Activated naive CD8-positive, alpha-beta T cell treated with anti-CD3 and anti-CD28 coated beads, Interleukin-2, amount 50 U/mL, for 24 hours (primary cell): ENCODE data around the gene NUAK1.

ENCODE experiments used
- ATAC-seq: fragments of 150-1000 bp; cut with Tn5 transposase; one replicate; pipeline ENCODE4 v1.10.0; 2021
- DNase-seq: peaks from one replicate; pipeline ENCODE4 v3.0.0; 2021
- H3K27ac Mint-ChIP-seq: one replicate; pipeline ENCODE4 v1.8.0; 2021; ENCODE audit warnings: mild to moderate bottlenecking, mixed read lengths
- H3K27me3 Mint-ChIP-seq: one replicate; pipeline ENCODE4 v1.8.0; 2021; ENCODE audit warnings: mixed read lengths
- H3K36me3 Mint-ChIP-seq: one replicate; pipeline ENCODE4 v1.8.0; 2021; ENCODE audit warnings: low read depth, mixed read lengths
- H3K4me1 Mint-ChIP-seq: one replicate; pipeline ENCODE4 v1.8.0; 2021; ENCODE audit warnings: mixed read lengths
- H3K4me3 Mint-ChIP-seq: one replicate; pipeline ENCODE4 v1.8.0; 2021; ENCODE audit warnings: mild to moderate bottlenecking, moderate library complexity, mixed read lengths
- H3K9me3 Mint-ChIP-seq: one replicate; pipeline ENCODE4 v1.8.0; 2021; ENCODE audit warnings: mixed read lengths

NUAK1 gene

DNA sequence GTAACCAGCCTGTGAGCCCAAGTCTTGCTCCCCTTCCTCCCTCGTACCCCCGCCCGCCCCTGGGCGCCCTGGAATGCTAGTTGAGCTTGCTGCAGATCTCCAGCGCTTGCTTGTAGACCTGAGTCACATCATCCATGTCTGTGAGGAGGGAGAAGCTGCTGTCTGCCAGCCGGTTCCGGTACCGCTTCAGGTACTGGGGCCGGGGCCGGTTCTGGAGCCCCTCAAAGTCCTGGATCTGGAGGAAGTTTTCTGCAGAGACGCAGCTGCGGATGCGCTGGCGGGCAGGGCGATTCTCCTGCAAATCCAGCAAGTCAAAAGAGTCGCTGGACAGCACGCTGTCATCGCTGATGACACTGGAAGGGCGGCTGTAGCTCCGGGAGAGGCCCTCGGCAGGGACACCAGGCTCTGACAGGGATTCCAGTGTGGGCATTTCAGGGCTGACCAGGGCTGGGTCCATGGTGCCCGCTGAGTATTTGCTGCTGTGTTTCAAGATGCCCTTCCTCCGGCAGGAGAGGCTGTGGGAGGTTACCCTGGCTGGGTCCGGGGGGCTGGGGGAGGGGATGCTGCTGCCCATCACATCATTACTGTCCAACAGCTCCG lies 71.9 kb downstream of the NUAK1 start:
- Mint-ChIP-seq H3K4me3 (no peak overlapping the region), H3K4me1 (no peaks in the 10 kb centered on the region), H3K9me3 (no peaks in the 10 kb centered on the region), H3K27ac (no peak overlapping the region), H3K27me3 (peaks cover 6% of the 10 kb centered on the region), H3K36me3 (no peaks in the 10 kb centered on the region)
- ATAC-seq (no peak), DNase-seq (no peak)

DNA sequence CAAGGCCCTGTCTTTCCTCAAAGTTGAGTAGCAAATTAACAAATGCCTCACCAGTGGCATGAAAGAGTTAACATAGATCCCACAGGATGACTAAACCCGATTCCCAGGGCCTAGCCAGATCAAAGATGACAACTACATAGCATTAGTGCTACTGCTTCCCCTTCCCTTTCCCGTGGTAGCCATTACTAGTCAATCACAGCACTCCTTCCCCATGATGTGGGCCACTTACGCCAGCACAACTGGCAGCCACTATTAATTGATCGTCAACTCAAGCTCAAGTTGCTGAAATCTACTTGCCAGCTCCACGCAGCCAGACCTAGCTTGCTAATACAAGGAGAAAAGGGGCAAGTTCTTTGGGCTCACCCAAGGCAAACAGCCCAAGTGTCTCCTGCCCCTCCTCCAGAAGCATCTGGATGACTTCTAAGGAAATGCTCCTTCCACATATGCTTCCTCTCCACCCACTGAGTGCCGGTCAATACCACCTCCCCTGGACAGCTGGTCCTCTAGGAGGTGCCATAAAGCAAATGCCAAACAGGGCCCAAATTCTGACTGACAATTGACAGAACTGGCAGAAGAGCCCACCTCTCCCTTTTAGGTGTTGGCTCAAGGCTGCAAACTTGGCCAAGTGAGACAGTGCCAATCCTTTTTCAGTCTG lies 72.6 kb downstream of the NUAK1 start:
- H3K36me3 Mint-ChIP-seq: no peaks in the 10 kb centered on the region
- no peak overlapping the region for H3K4me3 Mint-ChIP-seq
- H3K4me1 Mint-ChIP-seq: no peaks in the 10 kb centered on the region
- H3K27me3 Mint-ChIP-seq: peaks cover 9% of the 10 kb centered on the region
- DNase-seq (no peak), ATAC-seq (no peak)
- H3K9me3 Mint-ChIP-seq: no peaks in the 10 kb centered on the region
- H3K27ac Mint-ChIP-seq: no peak overlapping the region

DNA sequence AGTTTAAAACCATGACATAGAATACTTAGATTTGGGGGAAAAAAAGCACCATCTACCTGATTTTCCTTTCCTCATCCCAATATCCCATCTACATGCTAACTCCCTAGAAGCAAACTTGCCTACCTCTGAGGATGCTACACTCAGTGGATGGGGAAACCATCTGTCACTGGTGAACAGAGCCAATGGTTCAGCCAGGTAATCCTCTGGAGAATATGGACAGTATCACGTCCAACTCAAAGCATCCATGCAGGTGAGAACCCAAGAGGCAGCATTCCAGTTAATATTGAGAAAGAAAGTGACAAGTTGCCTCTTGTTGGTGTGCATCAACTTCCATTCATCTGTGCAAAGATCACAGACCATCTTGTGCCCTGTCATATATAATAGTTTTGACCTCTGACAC lies 73.2 kb downstream of the NUAK1 start:
- ATAC-seq (no peak), DNase-seq (no peak)
- no peaks in the 10 kb centered on the region for H3K9me3 Mint-ChIP-seq
- no peak overlapping the region for H3K27ac Mint-ChIP-seq
- peaks cover 8% of the 10 kb centered on the region for H3K27me3 Mint-ChIP-seq
- no peaks in the 10 kb centered on the region for H3K4me1 Mint-ChIP-seq
- no peaks in the 10 kb centered on the region for H3K36me3 Mint-ChIP-seq
- H3K4me3 Mint-ChIP-seq: no peak overlapping the region

DNA sequence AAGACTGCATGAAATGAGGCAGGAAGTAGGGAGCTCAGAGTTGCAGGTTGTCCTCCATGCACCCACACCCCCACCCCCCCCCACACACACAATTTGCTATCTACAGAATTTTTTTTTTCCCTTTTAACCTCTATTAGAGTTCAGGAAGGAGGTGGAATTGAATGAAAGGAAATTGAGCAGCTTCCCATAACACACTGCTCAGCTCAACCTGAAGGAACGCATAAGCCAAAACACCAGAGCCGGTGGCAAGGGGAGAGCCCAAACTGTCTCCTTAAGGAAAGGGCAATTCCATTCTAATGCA lies 74.1 kb downstream of the NUAK1 start:
- no peak for ATAC-seq
- H3K4me3 Mint-ChIP-seq: no peak overlapping the region
- no peaks in the 10 kb centered on the region for H3K4me1 Mint-ChIP-seq

DNA sequence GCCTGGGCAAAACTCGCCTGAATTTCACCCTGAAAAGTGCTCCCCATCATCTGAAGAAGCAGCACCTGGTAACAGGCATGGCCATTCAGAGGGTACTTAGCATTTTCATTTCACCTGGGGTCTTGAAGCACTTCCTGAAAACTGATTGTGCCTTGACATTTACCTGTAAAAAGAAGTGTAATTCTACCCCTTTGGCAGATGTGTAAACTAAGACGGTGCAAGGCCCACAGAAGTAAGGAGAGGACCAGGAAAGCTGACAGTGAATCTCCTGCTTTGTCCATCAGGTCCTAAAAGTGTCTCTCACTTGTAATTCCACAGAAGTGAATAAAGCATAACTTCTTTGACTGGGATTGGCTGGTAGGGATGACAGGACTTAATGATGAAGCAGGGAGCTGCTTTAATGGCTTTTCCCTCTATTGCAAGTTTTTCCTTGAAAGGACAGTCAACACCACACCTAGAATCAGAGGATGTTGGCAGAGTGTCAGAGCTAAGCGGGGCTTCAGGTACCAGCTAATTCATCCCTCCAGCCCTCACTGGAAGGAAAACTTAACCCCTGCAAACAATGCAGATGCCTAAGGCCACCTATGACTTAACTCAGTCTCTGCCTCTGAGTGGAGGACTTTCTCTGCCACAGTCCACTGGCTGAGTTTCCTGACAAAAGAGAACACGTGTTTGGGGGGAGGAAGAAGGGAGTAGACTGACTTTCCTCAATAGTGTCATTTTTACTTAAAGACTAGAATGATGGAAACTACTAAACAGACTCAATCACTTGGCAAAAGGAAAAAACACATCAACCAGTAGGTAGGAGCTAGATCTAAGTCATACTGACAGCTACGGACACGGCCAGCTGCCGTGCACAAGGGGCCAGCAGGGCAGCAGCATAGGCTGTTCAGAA lies 74.7 kb downstream of the NUAK1 start:
- ATAC-seq (no peak), DNase-seq (no peak)
- no peaks in the 10 kb centered on the region for H3K9me3 Mint-ChIP-seq
- H3K27me3 Mint-ChIP-seq: peaks cover 6% of the 10 kb centered on the region
- H3K4me1 Mint-ChIP-seq: no peaks in the 10 kb centered on the region
- no peak overlapping the region for H3K27ac Mint-ChIP-seq
- H3K36me3 Mint-ChIP-seq: no peaks in the 10 kb centered on the region
- H3K4me3 Mint-ChIP-seq: no peak overlapping the region

More for the DNA sequence above, 74.1 kb downstream of the NUAK1 start:
- no peaks in the 10 kb centered on the region for H3K9me3 Mint-ChIP-seq
- DNase-seq: no peak
- H3K27me3 Mint-ChIP-seq: peaks cover 6% of the 10 kb centered on the region
- H3K27ac Mint-ChIP-seq: no peak overlapping the region
- no peaks in the 10 kb centered on the region for H3K36me3 Mint-ChIP-seq

DNA sequence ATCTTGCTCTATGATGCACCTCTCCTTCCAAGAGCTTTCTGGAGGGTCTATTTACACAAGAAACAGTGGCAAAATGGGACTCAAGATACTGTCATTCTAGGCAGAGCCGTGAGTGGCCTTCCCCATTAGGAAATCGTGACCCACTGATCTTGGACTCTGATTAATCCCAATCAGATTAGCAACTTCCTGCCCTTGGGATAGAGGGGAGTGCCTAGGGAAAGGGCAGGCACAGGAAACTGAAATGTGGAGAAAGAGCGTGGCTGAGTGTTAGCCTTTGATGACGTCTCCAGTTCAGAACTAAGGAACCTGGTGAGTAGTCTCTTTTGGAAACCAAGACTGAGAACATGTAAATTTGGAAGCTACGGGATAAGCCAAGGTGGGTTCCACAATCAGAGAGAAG lies 76.1 kb downstream of the NUAK1 start:
- ATAC-seq: no peak
- DNase-seq: no peak
- Mint-ChIP-seq H3K36me3 (no peaks in the 10 kb centered on the region), H3K27me3 (peaks cover 6% of the 10 kb centered on the region), H3K4me3 (no peak overlapping the region), H3K4me1 (no peaks in the 10 kb centered on the region), H3K9me3 (no peaks in the 10 kb centered on the region), H3K27ac (no peak overlapping the region)

DNA sequence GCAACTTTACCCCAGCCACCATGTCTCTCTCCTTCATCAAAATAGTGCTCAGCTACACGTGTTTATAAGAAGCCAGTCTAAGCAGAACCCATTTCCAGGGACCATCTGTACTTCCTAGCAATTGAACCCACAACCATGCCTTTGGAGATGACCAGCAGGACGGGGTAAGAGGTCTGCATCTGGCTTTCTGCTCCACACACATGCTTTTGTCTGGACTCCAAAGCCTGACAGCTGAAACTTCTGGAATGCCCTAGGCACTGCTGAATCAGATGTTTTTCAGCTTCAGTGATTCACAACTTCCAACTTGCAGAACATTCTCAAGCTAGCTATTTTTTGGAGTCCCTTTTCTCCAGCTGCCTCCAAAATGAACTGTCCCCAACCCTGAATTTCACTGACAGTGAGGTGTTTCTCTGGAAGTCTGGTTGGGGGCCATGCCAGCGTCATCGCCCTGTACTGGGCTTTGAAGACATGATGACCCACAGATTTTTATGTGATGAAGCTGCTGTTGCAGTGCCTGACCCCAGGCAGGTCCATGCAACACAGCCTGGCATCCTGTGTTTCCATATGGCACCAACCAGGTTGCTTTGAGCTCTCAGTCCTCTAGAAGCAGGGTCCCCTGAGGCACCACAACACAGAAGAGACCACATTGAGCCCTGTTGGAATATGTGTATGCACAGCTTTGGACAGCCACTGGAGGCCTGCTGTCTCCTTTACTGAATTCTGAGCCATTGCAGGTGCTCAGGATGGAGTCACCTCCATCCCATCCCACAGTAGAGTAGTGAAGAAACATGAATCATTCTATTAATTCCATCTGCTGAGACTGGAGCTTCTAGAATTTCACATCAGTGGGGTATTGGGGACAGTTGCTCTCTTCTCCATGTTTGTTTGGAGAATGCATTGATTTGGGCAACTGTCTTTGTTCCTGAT lies 80.2 kb downstream of the NUAK1 start:
- H3K27me3 Mint-ChIP-seq: peaks cover 4% of the 10 kb centered on the region
- ATAC-seq: no peak
- H3K4me3 Mint-ChIP-seq: no peak overlapping the region
- DNase-seq: no peak
- no peaks in the 10 kb centered on the region for H3K4me1 Mint-ChIP-seq
- no peak overlapping the region for H3K27ac Mint-ChIP-seq
- H3K9me3 Mint-ChIP-seq: peaks cover 18% of the 10 kb centered on the region
- H3K36me3 Mint-ChIP-seq: no peaks in the 10 kb centered on the region

DNA sequence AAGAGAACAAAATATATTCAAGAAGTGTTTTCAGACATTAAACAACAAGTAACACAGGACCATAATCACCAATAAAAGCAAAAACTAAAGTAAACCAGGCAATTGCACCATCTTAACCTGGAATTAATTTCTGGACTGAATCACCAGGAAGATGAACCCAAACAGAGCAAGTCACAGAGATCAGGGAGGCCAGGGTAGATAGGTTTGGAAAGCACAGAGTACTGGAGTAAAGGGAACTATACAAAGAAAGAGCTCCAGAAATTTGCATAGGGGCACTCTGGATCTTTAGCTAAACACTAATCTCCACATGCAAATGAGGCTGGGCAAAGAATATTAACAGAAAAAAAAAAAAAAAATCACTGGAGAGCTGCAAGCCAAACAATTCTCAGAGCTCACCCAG lies 84.7 kb downstream of the NUAK1 start:
- Mint-ChIP-seq H3K36me3 (no peaks in the 10 kb centered on the region), H3K4me3 (no peak overlapping the region), H3K27me3 (peaks cover 9% of the 10 kb centered on the region), H3K9me3 (peaks cover 18% of the 10 kb centered on the region), H3K27ac (no peak overlapping the region), H3K4me1 (no peaks in the 10 kb centered on the region)
- no peak for ATAC-seq
- DNase-seq: no peak

DNA sequence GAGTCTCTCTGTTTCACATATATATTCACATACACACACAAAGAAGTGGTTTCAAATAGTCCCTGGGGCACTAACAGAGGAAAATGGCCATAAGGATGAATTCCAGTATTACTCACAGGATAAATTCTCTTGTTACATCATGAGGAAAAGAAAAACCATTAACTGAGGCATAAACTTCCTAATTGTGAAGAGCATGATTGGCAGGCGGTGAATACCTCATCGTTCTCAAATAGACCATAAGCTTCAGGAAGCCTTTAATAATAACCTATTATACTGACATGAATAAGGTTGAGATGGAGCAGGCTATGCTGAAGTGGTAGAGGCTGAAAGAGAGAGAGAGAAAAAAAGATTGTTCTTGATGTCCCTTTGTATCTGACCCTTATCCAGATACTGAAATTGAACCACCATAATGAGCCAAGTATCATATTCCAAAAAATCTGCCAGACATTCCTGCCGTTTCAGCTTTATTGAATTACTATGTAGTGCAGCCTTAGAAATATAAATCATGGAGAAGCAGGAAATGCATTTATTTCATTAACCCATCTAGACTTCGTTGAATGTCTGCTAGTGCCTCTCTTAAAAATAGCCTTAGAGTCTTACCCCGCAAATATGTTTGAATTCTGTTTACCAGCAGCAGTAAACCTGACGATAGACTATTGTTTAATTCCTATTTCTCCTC lies 86.8 kb downstream of the NUAK1 start:
- Mint-ChIP-seq H3K9me3 (peaks cover 18% of the 10 kb centered on the region), H3K27me3 (peaks cover 9% of the 10 kb centered on the region), H3K36me3 (no peaks in the 10 kb centered on the region), H3K4me1 (no peaks in the 10 kb centered on the region), H3K27ac (no peak overlapping the region), H3K4me3 (no peak overlapping the region)
- no peak for ATAC-seq
- DNase-seq: no peak

DNA sequence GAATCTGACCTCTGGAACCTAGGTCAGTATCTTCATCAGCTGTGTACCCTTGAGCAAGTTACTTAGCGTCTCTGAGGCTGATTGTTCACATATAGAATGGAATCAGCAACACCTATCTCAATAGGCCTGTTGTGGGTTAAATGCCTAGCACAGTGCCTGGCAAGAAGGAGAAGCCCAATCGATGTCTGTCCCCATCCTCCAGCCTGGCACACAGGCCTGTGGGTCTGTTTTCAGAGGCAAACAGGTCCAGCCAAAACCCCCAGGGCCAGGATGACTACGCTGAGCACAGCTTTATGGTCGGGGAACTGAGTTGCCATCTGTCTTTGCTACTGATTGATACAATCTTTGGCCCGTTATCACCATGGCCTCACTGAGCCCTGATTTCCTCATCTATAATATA lies 89.2 kb downstream of the NUAK1 start:
- Mint-ChIP-seq H3K36me3 (no peaks in the 10 kb centered on the region), H3K27ac (no peak overlapping the region), H3K27me3 (peaks cover 9% of the 10 kb centered on the region), H3K9me3 (no peaks in the 10 kb centered on the region), H3K4me1 (no peaks in the 10 kb centered on the region), H3K4me3 (no peak overlapping the region)
- DNase-seq (no peak), ATAC-seq (no peak)

DNA sequence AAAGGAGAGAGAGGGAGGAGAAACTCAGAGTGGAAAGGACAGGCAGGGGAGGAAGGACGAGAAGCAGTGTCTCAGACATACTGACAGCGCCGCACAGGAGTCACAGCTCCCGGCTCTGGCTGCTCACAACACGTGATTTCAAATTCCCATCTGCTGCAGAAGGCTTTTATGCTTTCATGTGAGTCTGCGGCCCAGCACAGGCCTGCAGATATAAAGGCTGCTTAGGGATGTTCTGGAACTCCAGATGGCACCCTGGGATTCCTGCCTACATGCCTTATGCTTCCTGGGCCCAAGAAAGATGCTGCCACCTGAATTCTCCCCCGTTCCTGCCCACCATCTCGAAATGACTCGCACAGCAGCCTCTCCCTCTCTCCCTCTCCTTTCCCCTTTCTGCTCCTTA lies 89.6 kb downstream of the NUAK1 start:
- no peaks in the 10 kb centered on the region for H3K4me1 Mint-ChIP-seq
- no peak overlapping the region for H3K27ac Mint-ChIP-seq
- H3K36me3 Mint-ChIP-seq: no peaks in the 10 kb centered on the region
- no peak overlapping the region for H3K4me3 Mint-ChIP-seq
- ATAC-seq (no peak), DNase-seq (no peak)
- peaks cover 9% of the 10 kb centered on the region for H3K27me3 Mint-ChIP-seq
- no peaks in the 10 kb centered on the region for H3K9me3 Mint-ChIP-seq

DNA sequence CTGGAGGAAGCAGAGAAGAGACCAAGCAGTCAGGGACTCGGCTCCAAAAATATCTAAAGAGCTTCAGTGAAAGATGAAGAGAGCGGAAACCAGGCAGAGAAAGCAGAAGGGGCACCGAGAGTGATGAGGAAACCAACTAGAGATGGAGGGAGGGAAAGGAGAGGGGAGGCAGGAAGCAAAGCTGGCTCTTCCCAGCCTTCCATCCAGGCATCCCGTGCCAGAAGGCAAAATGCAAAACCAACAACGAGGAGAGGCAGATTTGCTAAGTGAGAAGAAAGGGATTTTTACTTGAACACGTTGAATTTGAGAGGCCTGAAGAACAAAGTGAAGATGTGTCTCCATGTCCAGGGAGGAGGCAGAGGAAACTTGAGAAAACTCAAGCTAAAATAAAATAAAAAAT lies 90.1 kb downstream of the NUAK1 start:
- no peaks in the 10 kb centered on the region for H3K9me3 Mint-ChIP-seq
- H3K27ac Mint-ChIP-seq: no peak overlapping the region
- H3K36me3 Mint-ChIP-seq: no peaks in the 10 kb centered on the region
- no peak for DNase-seq
- peaks cover 9% of the 10 kb centered on the region for H3K27me3 Mint-ChIP-seq
- H3K4me1 Mint-ChIP-seq: no peaks in the 10 kb centered on the region
- no peak for ATAC-seq
- no peak overlapping the region for H3K4me3 Mint-ChIP-seq

DNA sequence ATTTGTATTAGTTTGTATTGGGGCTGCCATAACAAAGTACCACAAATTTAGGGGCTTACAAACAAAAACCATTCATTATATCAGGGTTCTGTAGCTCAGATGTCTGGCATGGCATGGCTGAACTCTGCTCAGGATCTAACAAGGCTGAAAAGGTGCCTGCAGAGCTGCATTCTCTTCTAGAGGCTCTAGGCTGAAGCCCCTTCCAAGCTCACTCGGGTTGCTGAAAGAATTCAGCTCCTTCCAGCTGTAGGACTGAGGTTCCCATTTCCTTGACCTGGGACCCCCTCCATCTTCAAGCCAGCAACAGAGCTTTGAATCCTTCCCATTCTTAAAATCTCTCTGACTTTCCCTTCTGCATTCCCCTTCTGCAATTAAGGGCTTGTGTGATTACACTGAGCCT lies 90.7 kb downstream of the NUAK1 start:
- no peaks in the 10 kb centered on the region for H3K9me3 Mint-ChIP-seq
- ATAC-seq (no peak), DNase-seq (no peak)

DNA sequence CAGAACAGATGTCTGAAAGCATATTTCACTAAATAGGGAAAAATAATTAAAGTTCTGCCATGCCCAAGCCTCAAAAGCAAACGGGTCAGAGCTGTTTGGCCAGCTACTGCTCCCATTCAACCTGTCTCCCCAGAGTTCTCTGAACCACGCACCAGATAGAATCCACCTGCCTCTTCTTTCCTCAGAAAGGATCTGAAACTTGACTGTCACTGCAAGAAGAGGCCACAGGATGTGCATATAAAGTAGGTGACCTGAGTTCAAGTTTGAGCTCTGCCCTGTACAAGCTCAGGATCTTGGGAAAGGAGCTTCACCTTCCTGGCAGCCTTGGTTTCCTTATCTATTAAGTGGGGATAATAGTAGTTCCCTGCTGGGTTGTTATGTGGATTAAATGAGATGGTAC lies 91.8 kb downstream of the NUAK1 start:
- H3K9me3 Mint-ChIP-seq: no peaks in the 10 kb centered on the region
- no peak for DNase-seq
- no peak overlapping the region for H3K27ac Mint-ChIP-seq
- ATAC-seq: no peak
- H3K27me3 Mint-ChIP-seq: peaks cover 5% of the 10 kb centered on the region
- no peak overlapping the region for H3K4me3 Mint-ChIP-seq
- no peaks in the 10 kb centered on the region for H3K36me3 Mint-ChIP-seq
- no peaks in the 10 kb centered on the region for H3K4me1 Mint-ChIP-seq

More for the DNA sequence above, 90.7 kb downstream of the NUAK1 start:
- Mint-ChIP-seq H3K36me3 (no peaks in the 10 kb centered on the region), H3K4me3 (no peak overlapping the region), H3K27ac (no peak overlapping the region), H3K4me1 (no peaks in the 10 kb centered on the region), H3K27me3 (peaks cover 9% of the 10 kb centered on the region)
